ENCODE data around the gene COIL. TPM values are rescaled to one million over a fixed set of nuclear protein-coding genes. Genes with fewer than 3 reads are reported as not detected.

COIL gene
- total RNA-seq, 1 donor from 2014 or later, result 14.6 TPM

GRCh38 chr17:56978441-56979090 is 17.7 kb upstream of the COIL start:
- H3K9me3 Mint-ChIP-seq (ENCODE audit: unreplicated experiment), result no peaks in the 10 kb centered on the region
- TF ChIP-seq CTCF (IDR thresholded peaks at IDR 0.05; ENCODE audit: unreplicated experiment), result no peak
- H3K27me3 Mint-ChIP-seq (ENCODE audit: unreplicated experiment), result no peaks in the 10 kb centered on the region
- peaks cover 12% of the 10 kb centered on the region for H3K4me1 Mint-ChIP-seq (ENCODE audit: unreplicated experiment)
- no peaks in the 10 kb centered on the region for H3K36me3 Mint-ChIP-seq (ENCODE audit: low read depth, unreplicated experiment)
- no peak for DNase-seq (ENCODE audit: low spot score)
- H3K27ac Mint-ChIP-seq (ENCODE audit: unreplicated experiment), result no peak overlapping the region
- peak overlapping the region; percentile 89 for H3K4me3 Mint-ChIP-seq (ENCODE audit: unreplicated experiment)

GRCh38 chr17:56977673-56978395 is 17.0 kb upstream of the COIL start, which contains the start of gene SCPEP1:
TSS of gene SCPEP1 (plus strand) at chr17:56978131. CDS start at chr17:56978160, 29 bp downstream.
- no peak for TF ChIP-seq CTCF (IDR thresholded peaks at IDR 0.05; ENCODE audit: unreplicated experiment)
- Mint-ChIP-seq H3K4me1 (ENCODE audit: unreplicated experiment) (peaks cover 12% of the 10 kb centered on the region), H3K27me3 (ENCODE audit: unreplicated experiment) (no peaks in the 10 kb centered on the region), H3K36me3 (ENCODE audit: low read depth, unreplicated experiment) (no peaks in the 10 kb centered on the region), H3K4me3 (ENCODE audit: unreplicated experiment) (peak within 1 kb of the TSS; percentile 90), H3K27ac (ENCODE audit: unreplicated experiment) (no peak within 1 kb of the TSS), H3K9me3 (ENCODE audit: unreplicated experiment) (no peaks in the 10 kb centered on the region)
- peak; percentile 81 for DNase-seq (ENCODE audit: low spot score)

- DNase-seq (ENCODE audit: low spot score), result no peak
- no peak for TF ChIP-seq CTCF (IDR thresholded peaks at IDR 0.05; ENCODE audit: unreplicated experiment)
- H3K9me3 Mint-ChIP-seq (ENCODE audit: unreplicated experiment), result no peaks in the 10 kb centered on the region
Observed at GRCh38 chr17:56976941-56977608, 16.2 kb upstream of the COIL start.

GRCh38 chr17:56975656-56976055 is 14.8 kb upstream of the COIL start:
- H3K27me3 Mint-ChIP-seq (ENCODE audit: unreplicated experiment), result no peaks in the 10 kb centered on the region
- no peak overlapping the region for H3K4me3 Mint-ChIP-seq (ENCODE audit: unreplicated experiment)
- no peak for TF ChIP-seq CTCF (IDR thresholded peaks at IDR 0.05; ENCODE audit: unreplicated experiment)
- peaks cover 12% of the 10 kb centered on the region for H3K4me1 Mint-ChIP-seq (ENCODE audit: unreplicated experiment)
- H3K36me3 Mint-ChIP-seq (ENCODE audit: low read depth, unreplicated experiment), result peaks cover 4% of the 10 kb centered on the region
- no peak for DNase-seq (ENCODE audit: low spot score)
- no peaks in the 10 kb centered on the region for H3K9me3 Mint-ChIP-seq (ENCODE audit: unreplicated experiment)
- H3K27ac Mint-ChIP-seq (ENCODE audit: unreplicated experiment), result no peak overlapping the region

More at GRCh38 chr17:56976941-56977608, 16.2 kb upstream of the COIL start:
- peaks cover 12% of the 10 kb centered on the region for H3K4me1 Mint-ChIP-seq (ENCODE audit: unreplicated experiment)
- H3K36me3 Mint-ChIP-seq (ENCODE audit: low read depth, unreplicated experiment), result no peaks in the 10 kb centered on the region
- H3K27me3 Mint-ChIP-seq (ENCODE audit: unreplicated experiment), result no peaks in the 10 kb centered on the region
- peak overlapping the region; percentile 77 for H3K4me3 Mint-ChIP-seq (ENCODE audit: unreplicated experiment)
- no peak overlapping the region for H3K27ac Mint-ChIP-seq (ENCODE audit: unreplicated experiment)

All from endothelial cell (in vitro differentiated cells).